Bronchial epithelial cell (primary cell): ENCODE data around the gene OR10G3. TPM values are rescaled to one million over a fixed set of nuclear protein-coding genes. Genes with fewer than 3 reads are reported as not detected.

ENCODE experiments used
- DNase-seq: peaks from one replicate; pipeline ENCODE4 v3.0.0-alpha.2; 2010; ENCODE audit warnings: low read depth
- FAIRE-seq: peaks from 2 replicates; lab custom pipeline; 2011; peaks lifted over from hg19 to GRCh38; lab: Jason Lieb, UNC
- H3K27me3 ChIP-seq: 2 replicates; pipeline ENCODE4 v1.5.1; 2011; ENCODE audit warnings: low read length; ENCODE audit not compliant: control insufficient read depth, insufficient read depth
- H3K36me3 ChIP-seq: 2 replicates; pipeline ENCODE4 v1.5.1; 2011; ENCODE audit warnings: low read length; ENCODE audit not compliant: control insufficient read depth, insufficient read depth
- H3K4me3 ChIP-seq: 2 replicates; pipeline ENCODE4 v1.5.1; 2011; ENCODE audit warnings: mild to moderate bottlenecking, low read depth, low read length, control low read depth
- total RNA-seq: library from RNA; depleted of rRNA; stranded (reverse); fragments of >200 nt; gene quantifications from 2 replicates; pipeline ENCODE4 v1.2.1, GENCODE V29; 2014
- TF ChIP-seq, protein P1 (sequence below): IDR thresholded peaks from 2 replicates; pipeline ENCODE4 v1.5.1; 2011; ENCODE audit warnings: mild to moderate bottlenecking, moderate library complexity, low read length, control low read depth, inconsistent platforms; ENCODE audit not compliant: insufficient read depth, severe bottlenecking

The OR10G3 gene
- total RNA-seq, 1 donor from 2014 or later = not detected

DNA sequence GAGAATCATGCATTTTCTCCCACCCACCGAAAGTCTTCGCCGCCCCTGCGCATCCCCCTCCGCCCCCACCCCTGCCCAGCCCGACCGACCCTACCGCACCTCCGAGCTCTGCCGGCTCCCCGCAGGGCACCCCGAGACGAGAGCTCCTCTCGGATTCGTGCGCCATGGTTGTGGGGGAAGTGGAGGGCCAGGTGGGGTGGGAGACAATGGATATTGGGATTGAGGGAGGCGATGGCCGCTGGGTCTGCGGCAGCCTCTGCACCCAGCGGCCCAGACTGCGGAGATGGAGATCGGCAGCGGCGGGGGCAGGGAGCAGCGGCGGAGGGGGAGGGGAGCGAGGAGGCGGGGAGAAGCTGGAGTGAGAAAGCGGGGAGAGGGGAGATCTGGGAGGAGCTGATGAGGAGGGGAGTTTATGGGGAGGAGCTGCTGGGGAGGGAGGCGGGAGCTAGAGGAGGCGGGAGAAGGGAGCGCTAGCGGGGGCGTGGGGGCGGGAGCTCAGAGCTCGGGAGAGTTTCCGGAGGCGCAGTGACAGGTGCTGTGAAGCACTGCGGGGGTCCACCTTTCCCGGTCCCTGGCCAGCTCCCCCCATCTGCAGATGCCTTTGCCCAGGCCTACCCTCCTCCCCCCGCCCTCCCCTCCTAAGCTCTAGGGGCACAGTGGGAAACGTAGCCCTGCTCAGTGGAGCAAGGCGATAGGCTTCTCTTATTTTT lies 53.8 kb downstream of the OR10G3 start, which contains the start of gene SALL2:
Gene SALL2 (minus strand): TSS at position 385 of the 710 bp plus-strand sequence. CDS start 219 bp downstream, at position 166.
- TF ChIP-seq, protein P1, sequence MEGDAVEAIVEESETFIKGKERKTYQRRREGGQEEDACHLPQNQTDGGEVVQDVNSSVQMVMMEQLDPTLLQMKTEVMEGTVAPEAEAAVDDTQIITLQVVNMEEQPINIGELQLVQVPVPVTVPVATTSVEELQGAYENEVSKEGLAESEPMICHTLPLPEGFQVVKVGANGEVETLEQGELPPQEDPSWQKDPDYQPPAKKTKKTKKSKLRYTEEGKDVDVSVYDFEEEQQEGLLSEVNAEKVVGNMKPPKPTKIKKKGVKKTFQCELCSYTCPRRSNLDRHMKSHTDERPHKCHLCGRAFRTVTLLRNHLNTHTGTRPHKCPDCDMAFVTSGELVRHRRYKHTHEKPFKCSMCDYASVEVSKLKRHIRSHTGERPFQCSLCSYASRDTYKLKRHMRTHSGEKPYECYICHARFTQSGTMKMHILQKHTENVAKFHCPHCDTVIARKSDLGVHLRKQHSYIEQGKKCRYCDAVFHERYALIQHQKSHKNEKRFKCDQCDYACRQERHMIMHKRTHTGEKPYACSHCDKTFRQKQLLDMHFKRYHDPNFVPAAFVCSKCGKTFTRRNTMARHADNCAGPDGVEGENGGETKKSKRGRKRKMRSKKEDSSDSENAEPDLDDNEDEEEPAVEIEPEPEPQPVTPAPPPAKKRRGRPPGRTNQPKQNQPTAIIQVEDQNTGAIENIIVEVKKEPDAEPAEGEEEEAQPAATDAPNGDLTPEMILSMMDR = no peak
- FAIRE-seq = no peak
- Histone ChIP-seq H3K36me3 (no peaks in the 10 kb centered on the region), H3K4me3 (peak within 1 kb of the TSS; percentile 48), H3K27me3 (no peaks in the 10 kb centered on the region)
- DNase-seq = peak; percentile 22

DNA sequence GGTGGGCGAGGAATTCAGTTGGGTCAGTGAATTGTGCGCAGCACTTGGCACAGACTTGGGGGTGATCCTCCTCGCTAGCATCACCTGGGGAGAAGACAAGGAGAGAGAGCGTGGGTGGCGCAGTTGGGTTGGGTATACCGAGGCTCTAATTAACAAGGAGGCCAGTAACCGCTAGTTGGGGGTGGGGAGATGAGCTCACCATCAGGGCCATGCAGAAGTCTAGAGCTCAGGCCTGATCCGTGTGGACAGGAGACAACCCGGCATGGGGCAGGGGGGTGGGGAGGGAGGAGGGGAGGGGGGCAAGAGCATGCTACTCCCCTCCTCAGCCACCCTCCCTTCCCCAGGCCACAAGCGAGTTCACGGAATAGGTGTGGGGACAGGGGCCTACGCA lies 54.3 kb downstream of the OR10G3 start:
- TF ChIP-seq, protein P1 = no peak
- no peaks in the 10 kb centered on the region for H3K27me3 ChIP-seq
- no peaks in the 10 kb centered on the region for H3K36me3 ChIP-seq
- DNase-seq = no peak
- peak overlapping the region; percentile 48 for H3K4me3 ChIP-seq
- FAIRE-seq = no peak

DNA sequence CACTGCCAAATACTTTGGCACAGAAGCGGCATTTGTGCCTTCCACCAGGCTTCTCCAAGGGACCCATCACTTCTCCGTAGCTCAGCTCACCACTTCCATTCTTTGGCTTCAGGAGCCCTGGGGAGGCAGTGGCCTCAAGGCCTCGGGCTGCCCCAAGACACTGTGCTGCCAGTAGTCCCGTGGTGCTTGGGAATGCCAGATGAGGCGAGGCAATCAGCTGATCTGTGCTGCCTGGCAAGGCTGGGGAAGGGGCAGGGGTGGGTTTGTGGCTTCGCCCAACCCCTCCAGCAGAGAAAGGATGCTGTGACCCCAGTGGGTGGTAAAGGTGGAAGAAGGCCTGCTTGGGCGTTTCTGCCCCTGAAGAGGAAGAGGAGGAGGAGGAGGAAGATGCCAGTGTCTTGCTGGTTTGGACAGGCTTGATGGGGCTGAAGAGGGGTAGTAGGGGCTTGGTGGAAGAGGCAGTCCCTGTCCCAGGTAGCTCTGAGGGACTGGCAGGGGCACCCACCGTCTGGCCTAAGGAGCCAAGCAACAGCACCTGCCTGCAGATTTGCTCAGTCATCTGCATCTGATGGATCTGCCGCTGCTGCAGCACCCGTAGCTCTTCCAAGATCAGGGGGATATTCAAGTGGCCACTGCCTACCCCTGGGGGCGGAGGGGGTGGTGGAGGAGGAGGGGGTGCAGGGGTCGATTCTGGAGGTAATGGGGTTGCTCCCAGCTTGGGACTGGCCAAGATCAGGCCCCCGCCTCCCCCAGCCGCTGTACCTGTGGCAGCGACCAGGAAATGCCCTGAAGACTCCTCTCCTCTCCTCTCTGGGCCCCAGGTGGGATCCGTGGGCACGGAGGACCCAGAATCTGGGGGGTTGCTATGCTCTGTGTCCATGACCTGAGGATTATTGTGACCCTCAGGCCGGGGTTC lies 55.0 kb downstream of the OR10G3 start:
- H3K4me3 ChIP-seq = no peak overlapping the region
- TF ChIP-seq, protein P1 = no peak
- no peak for FAIRE-seq
- DNase-seq = no peak
- H3K27me3 ChIP-seq = no peaks in the 10 kb centered on the region
- H3K36me3 ChIP-seq = no peaks in the 10 kb centered on the region

DNA sequence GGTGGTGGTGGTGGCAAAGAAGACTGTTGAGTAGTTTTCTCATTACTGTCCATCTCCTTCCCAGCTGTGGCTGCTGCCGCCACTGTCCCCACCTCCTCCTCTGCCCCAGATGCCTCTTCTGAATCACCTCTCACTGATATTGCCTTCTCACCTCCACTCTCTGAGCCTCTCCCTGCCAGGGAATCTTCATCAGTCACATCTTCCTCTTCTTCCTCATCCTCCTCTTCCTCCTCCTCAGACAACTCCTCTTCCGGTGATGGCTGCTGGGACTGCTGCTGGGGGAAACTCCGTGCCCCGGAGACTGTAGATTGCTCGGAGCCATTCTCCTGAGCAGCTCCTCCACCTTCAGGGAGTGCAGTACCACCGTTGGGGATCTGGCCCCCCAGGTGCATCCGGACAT lies 56.7 kb downstream of the OR10G3 start:
- H3K36me3 ChIP-seq = no peaks in the 10 kb centered on the region
- H3K4me3 ChIP-seq = no peak overlapping the region
- no peaks in the 10 kb centered on the region for H3K27me3 ChIP-seq
- DNase-seq (no peak), FAIRE-seq (no peak)
- TF ChIP-seq, protein P1 = no peak

- no peak overlapping the region for H3K4me3 ChIP-seq
- FAIRE-seq = no peak
- H3K36me3 ChIP-seq = no peaks in the 10 kb centered on the region
- no peaks in the 10 kb centered on the region for H3K27me3 ChIP-seq
- no peak for DNase-seq
- TF ChIP-seq, protein P1 = no peak
Measured at GRCh38 chr14:21521501-21521900, 58.4 kb downstream of the OR10G3 start.
